Tibial nerve (tissue), 3 donors: ENCODE results near the gene ARPC1B.

ENCODE experiments used
- POLR2A ChIP-seq, 2 donors: fragments of 450-650 bp; IDR thresholded peaks; one replicate each; pipeline ENCODE4 v1.6.1; 2017; ENCODE audit warnings: antibody characterized with exemption in 2 of 2, mild to moderate bottlenecking in 2 of 2, moderate library complexity in 2 of 2
- TF ChIP-seq, protein P1 (sequence below), 5 experiments: fragments of 200-600 bp in 3 of 5; fragments of 450-650 bp in 2 of 5; sonication (generic) in 3 of 5; IDR thresholded peaks; one replicate each; pipeline ENCODE4 v1.5.1; 2016 to 2019; ENCODE audit warnings: antibody characterized with exemption in 5 of 5, mild to moderate bottlenecking in 3 of 5, moderate library complexity in 2 of 5

DNA sequence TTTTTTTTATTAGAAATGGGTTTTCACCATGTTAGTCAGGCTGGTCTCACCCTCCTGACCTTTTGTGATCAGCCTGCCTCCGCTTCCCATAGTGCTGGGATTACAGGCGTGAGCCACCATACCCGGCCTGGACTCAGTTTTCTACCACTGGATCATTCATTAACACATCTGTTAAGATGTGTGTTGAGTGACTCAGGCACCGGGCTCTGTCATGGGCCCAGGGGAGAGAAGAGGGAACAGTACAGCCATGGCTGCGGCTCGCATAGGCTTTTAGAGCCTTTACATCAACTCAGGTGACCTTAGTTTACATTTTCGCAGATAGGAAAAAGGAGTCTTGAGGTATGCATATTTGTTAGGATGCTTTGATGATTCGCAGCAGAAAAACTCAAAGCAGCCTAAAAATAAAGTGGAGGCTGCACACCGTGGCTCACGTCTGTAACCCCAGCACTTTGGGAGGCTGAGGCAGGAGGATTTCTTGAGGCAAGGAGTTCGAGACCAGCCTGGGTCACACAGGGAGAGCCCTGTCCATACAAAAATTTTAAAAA is 3.1 kb upstream of the ARPC1B start:
- TF ChIP-seq, protein P1, sequence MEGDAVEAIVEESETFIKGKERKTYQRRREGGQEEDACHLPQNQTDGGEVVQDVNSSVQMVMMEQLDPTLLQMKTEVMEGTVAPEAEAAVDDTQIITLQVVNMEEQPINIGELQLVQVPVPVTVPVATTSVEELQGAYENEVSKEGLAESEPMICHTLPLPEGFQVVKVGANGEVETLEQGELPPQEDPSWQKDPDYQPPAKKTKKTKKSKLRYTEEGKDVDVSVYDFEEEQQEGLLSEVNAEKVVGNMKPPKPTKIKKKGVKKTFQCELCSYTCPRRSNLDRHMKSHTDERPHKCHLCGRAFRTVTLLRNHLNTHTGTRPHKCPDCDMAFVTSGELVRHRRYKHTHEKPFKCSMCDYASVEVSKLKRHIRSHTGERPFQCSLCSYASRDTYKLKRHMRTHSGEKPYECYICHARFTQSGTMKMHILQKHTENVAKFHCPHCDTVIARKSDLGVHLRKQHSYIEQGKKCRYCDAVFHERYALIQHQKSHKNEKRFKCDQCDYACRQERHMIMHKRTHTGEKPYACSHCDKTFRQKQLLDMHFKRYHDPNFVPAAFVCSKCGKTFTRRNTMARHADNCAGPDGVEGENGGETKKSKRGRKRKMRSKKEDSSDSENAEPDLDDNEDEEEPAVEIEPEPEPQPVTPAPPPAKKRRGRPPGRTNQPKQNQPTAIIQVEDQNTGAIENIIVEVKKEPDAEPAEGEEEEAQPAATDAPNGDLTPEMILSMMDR (IDR thresholded peaks at IDR 0.05): no peak
- TF ChIP-seq POLR2A (IDR thresholded peaks at IDR 0.05): no peak
